ENCODE results near the gene ANO10. TPM values are rescaled to one million over a fixed set of nuclear protein-coding genes. Genes with fewer than 3 reads are reported as not detected.

ANO10 gene
- total and polyA plus RNA-seq, 2 donors (not counting 3 experiments of a cell fraction or from before 2014, with no cell fraction given): 28.4 to 45.8 TPM

DNA sequence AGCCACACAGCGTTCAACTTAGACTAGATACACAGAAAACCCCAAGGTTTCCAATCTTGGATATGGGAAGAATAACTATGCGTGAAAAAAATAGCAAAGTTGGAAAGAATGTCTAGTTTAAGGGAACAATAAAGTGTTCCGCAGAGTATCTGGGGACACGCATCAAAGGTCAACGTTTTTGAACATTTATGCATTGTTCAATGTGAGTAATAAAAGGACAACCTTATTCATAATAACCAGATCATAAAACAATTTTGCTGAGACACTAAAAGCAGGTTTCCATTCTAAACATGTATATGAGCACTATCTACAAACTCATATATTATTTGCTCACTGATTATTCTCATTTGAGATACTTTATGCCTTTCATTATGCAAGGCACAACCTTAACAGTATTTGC is 7.8 kb downstream of the ANO10 start:
- TF ChIP-seq FOS (IDR thresholded peaks at IDR 0.05; ENCODE audit: borderline replicate concordance, insufficient read depth, low read length): no peak
- no peak for TF ChIP-seq CTCF (IDR thresholded peaks at IDR 0.05; ENCODE audit: extremely low read depth in 1 of 2, insufficient read depth in 1 of 2, low read depth in 1 of 2, low read length in 2 of 2)
- no peak for TF ChIP-seq JUN (IDR thresholded peaks at IDR 0.05; ENCODE audit: borderline replicate concordance, insufficient read depth, insufficient read length, low read depth)
- TF ChIP-seq POLR2A (IDR thresholded peaks at IDR 0.05; ENCODE audit: low read depth, low read length): no peak
- TF ChIP-seq EZH2 (IDR thresholded peaks at IDR 0.05; ENCODE audit: borderline replicate concordance, low read depth, low read length, severe bottlenecking): no peak
- no peak for TF ChIP-seq MYC (IDR thresholded peaks at IDR 0.05; ENCODE audit: low read depth, low read length)
- no peak for TF ChIP-seq POLR2AphosphoS5 (IDR thresholded peaks at IDR 0.05; ENCODE audit: insufficient read depth, low read depth, low read length)
- H3K4me1 ChIP-seq (ENCODE audit: control insufficient read depth, extremely low read depth, insufficient read depth, low read length): no peaks in the 10 kb centered on the region
- ChIA-PET POLR2A (no interaction called here), CTCF (no interaction called here)
- dilution Hi-C loops (cut with MboI; ENCODE audit: extremely low pct_ligation_motif_present, low sequenced_read_pairs) (no loop called here), intact Hi-C loops (cut with micrococcal nuclease) (no loop called here)
- H4K20me1 ChIP-seq (replicated peaks; ENCODE audit: control insufficient read depth, extremely low read depth, insufficient read depth, low read length): no peaks in the 10 kb centered on the region
- DNase-seq (ENCODE audit: low read depth, low spot score) (no peak), FAIRE-seq (no peak)
- no peak overlapping the region for H3K27ac ChIP-seq (ENCODE audit: insufficient read depth, low read depth, low read length)
- H3K36me3 ChIP-seq (ENCODE audit: control insufficient read depth in 2 of 2, extremely low read depth in 1 of 2, insufficient read depth in 2 of 2, low read length in 2 of 2): no peaks in the 10 kb centered on the region
- H2AFZ ChIP-seq (ENCODE audit: low read depth, low read length): no peak overlapping the region
- no peak overlapping the region for H3K9ac ChIP-seq (replicated peaks; ENCODE audit: extremely low read depth, insufficient read depth, low read length)
- no peak overlapping the region for H3K4me2 ChIP-seq (ENCODE audit: insufficient read depth, low read length)
- H3K27me3 ChIP-seq (ENCODE audit: control insufficient read depth in 2 of 2, insufficient read depth in 2 of 2, low read length in 2 of 2): no peaks in the 10 kb centered on the region
- BruUV-seq (replicated peaks): no TSS peak
- H3K9me1 ChIP-seq (replicated peaks; ENCODE audit: control insufficient read depth, extremely low read depth, insufficient read depth, low read length): no peaks in the 10 kb centered on the region
- H3K9me3 ChIP-seq (replicated peaks; ENCODE audit: control insufficient read depth, insufficient read depth, low read length): no peaks in the 10 kb centered on the region
- H3K4me3 ChIP-seq (replicated peaks in 1 of 3; ENCODE audit: insufficient read depth in 1 of 3, low read depth in 1 of 3, low read length in 3 of 3): no peak overlapping the region
- H3K79me2 ChIP-seq (ENCODE audit: control insufficient read depth, insufficient read depth, low read length): peaks cover 26% of the 10 kb centered on the region

DNA sequence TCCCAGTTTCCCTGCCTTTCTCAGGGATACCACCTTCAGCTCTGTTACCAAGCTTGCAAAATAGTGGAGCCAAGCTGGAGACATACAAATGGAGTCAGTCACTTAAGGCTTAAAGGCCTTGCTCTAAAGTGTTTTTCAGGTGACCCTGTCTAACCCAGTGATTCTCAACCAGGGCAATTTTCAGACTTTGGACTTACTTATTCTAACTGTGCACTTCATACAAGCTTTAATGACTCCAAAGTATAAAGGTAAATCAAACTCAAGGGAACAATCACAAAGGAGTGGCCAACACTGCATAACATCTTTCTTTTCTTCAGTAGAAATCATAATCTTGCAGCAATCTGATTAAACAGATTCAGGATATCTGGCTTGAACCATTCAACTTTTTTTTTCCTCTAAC is 9.4 kb downstream of the ANO10 start:
- Histone ChIP-seq H3K4me3 (replicated peaks in 1 of 3; ENCODE audit: insufficient read depth in 1 of 3, low read depth in 1 of 3, low read length in 3 of 3) (no peak overlapping the region), H3K36me3 (ENCODE audit: control insufficient read depth in 2 of 2, extremely low read depth in 1 of 2, insufficient read depth in 2 of 2, low read length in 2 of 2) (no peaks in the 10 kb centered on the region), H3K27me3 (ENCODE audit: control insufficient read depth in 2 of 2, insufficient read depth in 2 of 2, low read length in 2 of 2) (no peaks in the 10 kb centered on the region), H3K9ac (replicated peaks; ENCODE audit: extremely low read depth, insufficient read depth, low read length) (no peak overlapping the region), H4K20me1 (replicated peaks; ENCODE audit: control insufficient read depth, extremely low read depth, insufficient read depth, low read length) (no peaks in the 10 kb centered on the region), H3K79me2 (ENCODE audit: control insufficient read depth, insufficient read depth, low read length) (peaks cover 22% of the 10 kb centered on the region), H3K4me1 (ENCODE audit: control insufficient read depth, extremely low read depth, insufficient read depth, low read length) (no peaks in the 10 kb centered on the region), H3K9me3 (replicated peaks; ENCODE audit: control insufficient read depth, insufficient read depth, low read length) (no peaks in the 10 kb centered on the region), H3K9me1 (replicated peaks; ENCODE audit: control insufficient read depth, extremely low read depth, insufficient read depth, low read length) (no peaks in the 10 kb centered on the region), H3K4me2 (ENCODE audit: insufficient read depth, low read length) (no peak overlapping the region), H3K27ac (ENCODE audit: insufficient read depth, low read depth, low read length) (no peak overlapping the region), H2AFZ (ENCODE audit: low read depth, low read length) (no peak overlapping the region)
- ChIA-PET CTCF (no interaction called here), POLR2A (no interaction called here)
- intact Hi-C loops (cut with micrococcal nuclease): no loop called here
- FAIRE-seq (no peak), DNase-seq (ENCODE audit: low read depth, low spot score) (no peak)
- no peak for TF ChIP-seq GATA2 (IDR thresholded peaks at IDR 0.05; ENCODE audit: insufficient read depth, insufficient read length, low read depth, low read length)
- no peak for TF ChIP-seq MYC (IDR thresholded peaks at IDR 0.05; ENCODE audit: low read depth, low read length)
- no peak for TF ChIP-seq CTCF (IDR thresholded peaks at IDR 0.05; ENCODE audit: extremely low read depth in 1 of 2, insufficient read depth in 1 of 2, low read depth in 1 of 2, low read length in 2 of 2)
- no peak for TF ChIP-seq POLR2A (IDR thresholded peaks at IDR 0.05; ENCODE audit: low read depth, low read length)
- TF ChIP-seq JUN (IDR thresholded peaks at IDR 0.05; ENCODE audit: borderline replicate concordance, insufficient read depth, insufficient read length, low read depth): no peak
- no peak for TF ChIP-seq FOS (IDR thresholded peaks at IDR 0.05; ENCODE audit: borderline replicate concordance, insufficient read depth, low read length)
- TF ChIP-seq POLR2AphosphoS5 (IDR thresholded peaks at IDR 0.05; ENCODE audit: insufficient read depth, low read depth, low read length): no peak
- TF ChIP-seq EZH2 (IDR thresholded peaks at IDR 0.05; ENCODE audit: borderline replicate concordance, low read depth, low read length, severe bottlenecking): no peak
- TF ChIP-seq, protein P1, sequence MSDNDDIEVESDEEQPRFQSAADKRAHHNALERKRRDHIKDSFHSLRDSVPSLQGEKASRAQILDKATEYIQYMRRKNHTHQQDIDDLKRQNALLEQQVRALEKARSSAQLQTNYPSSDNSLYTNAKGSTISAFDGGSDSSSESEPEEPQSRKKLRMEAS (IDR thresholded peaks at IDR 0.05; ENCODE audit: insufficient read depth, insufficient read length): no peak
- BruUV-seq (replicated peaks): no TSS peak
- dilution Hi-C loops (cut with MboI; ENCODE audit: extremely low pct_ligation_motif_present, low sequenced_read_pairs): no loop called here
